Left ventricle myocardium inferior (tissue), 1 donor: Measurements from ENCODE around the gene SOX30. TPM values are rescaled to one million over a fixed set of nuclear protein-coding genes. Genes with fewer than 3 reads are reported as not detected.

ENCODE experiments used
- DNase-seq: peaks from one replicate; pipeline ENCODE4 v3.0.0-alpha.2; 2020
- H3K27ac ChIP-seq: fragments of 200-600 bp; replicated peaks from 2 replicates; pipeline ENCODE4 v1.8.0; 2021
- H3K27me3 ChIP-seq: fragments of 200-600 bp; 2 replicates; pipeline ENCODE4 v1.8.0; 2021; ENCODE audit warnings: low read depth
- H3K36me3 ChIP-seq: fragments of 200-600 bp; 2 replicates; pipeline ENCODE4 v1.8.0; 2021
- H3K4me1 ChIP-seq: fragments of 200-600 bp; 2 replicates; pipeline ENCODE4 v1.8.0; 2021
- H3K4me3 ChIP-seq: fragments of 200-600 bp; 2 replicates; pipeline ENCODE4 v1.8.0; 2021; ENCODE audit warnings: mild to moderate bottlenecking, moderate library complexity
- H3K9me3 ChIP-seq: fragments of 200-600 bp; replicated peaks from 2 replicates; pipeline ENCODE4 v1.8.0; 2021
- intact Hi-C: fragments of 100-400 bp; cut with micrococcal nuclease; formaldehyde crosslinking; loops from one replicate; pipeline ENCODE4 v1.11.0; 2022
- total RNA-seq: library from RNA; stranded (reverse); fragmentation: NEBNext Ultra II Directional; extraction: Animal tissue kit (Norgen Biotek cat#: 25700); gene quantifications from one replicate; pipeline ENCODE4 v1.2.1, GENCODE V29; 2021
- TF ChIP-seq, protein P1 (sequence below): fragments of 200-600 bp; IDR thresholded peaks from 2 replicates; pipeline ENCODE4 v1.8.0; 2021; ENCODE audit warnings: antibody characterized with exemption, mild to moderate bottlenecking, borderline replicate concordance
- donor health status: DM: no; HTN: yes; CAD: no; lungs with severe emphysema.

The SOX30 gene
- total RNA-seq, 1 donor from 2014 or later: 0.08 TPM

DNA sequence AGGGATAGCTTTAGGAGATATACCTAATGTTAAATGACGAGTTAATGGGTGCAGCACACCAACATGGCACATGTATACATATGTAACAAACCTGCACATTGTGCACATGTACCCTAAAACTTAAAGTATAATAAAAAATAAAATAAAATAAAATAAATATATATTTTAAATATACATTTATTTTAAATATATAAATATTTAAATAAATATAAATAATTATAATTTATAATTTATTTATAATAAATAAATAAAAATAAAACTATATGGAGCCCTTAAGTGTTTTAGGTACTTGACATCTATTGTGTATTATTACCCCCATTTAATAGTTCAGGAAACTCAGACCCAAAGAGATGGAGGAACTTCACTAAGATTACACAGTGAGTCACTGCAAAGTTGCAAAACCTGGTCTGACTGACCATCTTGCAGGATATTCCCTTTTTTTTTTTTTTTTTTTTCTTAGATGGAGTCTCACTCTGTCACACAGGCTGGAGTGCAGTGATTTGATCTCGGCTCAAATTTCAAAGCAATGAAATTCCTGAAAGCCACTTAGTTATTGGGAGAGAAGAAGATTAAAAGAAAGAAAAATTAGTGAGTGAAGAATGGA is 13.3 kb upstream of the SOX30 start:
- DNase-seq: no peak
- H3K27ac ChIP-seq: no peak overlapping the region
- H3K9me3 ChIP-seq: peaks cover 11% of the 10 kb centered on the region
- peaks cover 12% of the 10 kb centered on the region for H3K27me3 ChIP-seq
- intact Hi-C loops: no loop called here
- no peak overlapping the region for H3K4me3 ChIP-seq
- TF ChIP-seq, protein P1, sequence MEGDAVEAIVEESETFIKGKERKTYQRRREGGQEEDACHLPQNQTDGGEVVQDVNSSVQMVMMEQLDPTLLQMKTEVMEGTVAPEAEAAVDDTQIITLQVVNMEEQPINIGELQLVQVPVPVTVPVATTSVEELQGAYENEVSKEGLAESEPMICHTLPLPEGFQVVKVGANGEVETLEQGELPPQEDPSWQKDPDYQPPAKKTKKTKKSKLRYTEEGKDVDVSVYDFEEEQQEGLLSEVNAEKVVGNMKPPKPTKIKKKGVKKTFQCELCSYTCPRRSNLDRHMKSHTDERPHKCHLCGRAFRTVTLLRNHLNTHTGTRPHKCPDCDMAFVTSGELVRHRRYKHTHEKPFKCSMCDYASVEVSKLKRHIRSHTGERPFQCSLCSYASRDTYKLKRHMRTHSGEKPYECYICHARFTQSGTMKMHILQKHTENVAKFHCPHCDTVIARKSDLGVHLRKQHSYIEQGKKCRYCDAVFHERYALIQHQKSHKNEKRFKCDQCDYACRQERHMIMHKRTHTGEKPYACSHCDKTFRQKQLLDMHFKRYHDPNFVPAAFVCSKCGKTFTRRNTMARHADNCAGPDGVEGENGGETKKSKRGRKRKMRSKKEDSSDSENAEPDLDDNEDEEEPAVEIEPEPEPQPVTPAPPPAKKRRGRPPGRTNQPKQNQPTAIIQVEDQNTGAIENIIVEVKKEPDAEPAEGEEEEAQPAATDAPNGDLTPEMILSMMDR: no peak
- peaks cover 4% of the 10 kb centered on the region for H3K4me1 ChIP-seq
- no peaks in the 10 kb centered on the region for H3K36me3 ChIP-seq

DNA sequence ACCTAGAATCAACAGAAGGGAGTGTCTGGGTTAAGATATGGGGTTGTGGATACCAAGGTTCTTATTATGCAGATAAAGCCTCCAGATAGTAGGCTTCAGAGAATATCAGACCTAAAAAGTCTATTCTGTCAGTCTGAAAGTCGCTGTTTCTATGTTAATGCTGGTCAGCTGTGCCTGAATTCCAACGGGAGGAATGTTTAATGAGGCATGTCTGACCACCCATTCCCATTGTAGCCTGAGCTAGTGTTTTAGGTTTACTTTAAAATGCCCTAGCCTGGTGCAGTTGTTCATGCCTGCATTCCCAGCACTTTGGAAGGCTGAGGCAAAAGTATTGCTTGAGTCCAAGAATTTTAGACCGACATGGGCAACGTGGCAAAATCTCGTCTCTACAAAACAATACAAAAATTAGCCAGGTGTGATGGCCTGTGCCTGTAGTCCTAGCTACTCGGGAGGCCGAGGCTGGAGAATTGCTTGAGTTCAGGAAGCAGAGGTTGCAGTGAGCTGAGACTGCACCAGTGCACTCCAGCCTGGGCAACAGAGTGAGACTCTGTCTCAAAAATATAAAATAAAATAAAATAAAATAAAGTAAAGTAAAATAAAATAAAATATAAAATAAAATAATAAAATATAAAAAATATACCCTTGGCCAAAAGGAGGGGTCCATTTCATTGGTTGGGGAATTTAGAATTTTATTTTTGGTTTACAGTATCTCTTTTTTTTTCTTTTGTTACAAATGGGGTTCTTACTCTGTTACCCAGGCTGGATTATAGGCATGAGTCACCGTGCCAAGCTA is 7.8 kb upstream of the SOX30 start:
- H3K27ac ChIP-seq: no peak overlapping the region
- DNase-seq: no peak
- H3K36me3 ChIP-seq: no peaks in the 10 kb centered on the region
- H3K4me3 ChIP-seq: no peak overlapping the region
- intact Hi-C loops: no loop called here
- H3K9me3 ChIP-seq: peaks cover 37% of the 10 kb centered on the region
- no peaks in the 10 kb centered on the region for H3K27me3 ChIP-seq
- no peaks in the 10 kb centered on the region for H3K4me1 ChIP-seq
- TF ChIP-seq, protein P1: no peak

DNA sequence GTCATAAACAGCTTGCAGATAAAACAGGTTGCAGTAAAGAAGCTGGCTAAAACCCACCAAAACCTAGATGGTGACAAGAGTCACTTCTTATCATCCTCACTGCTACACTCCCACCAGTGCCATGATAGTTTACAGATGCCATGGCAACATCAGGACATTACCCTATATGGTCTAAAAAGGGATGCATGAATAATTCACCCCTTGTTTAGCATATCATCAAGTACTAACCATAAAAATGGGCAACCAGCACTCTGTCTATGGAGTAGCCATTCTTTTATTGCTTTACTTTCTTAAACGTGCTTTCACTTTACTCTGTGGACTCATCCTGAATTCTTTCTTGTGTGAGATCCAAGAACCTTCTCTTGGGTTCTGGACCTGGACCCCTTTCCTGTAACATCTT is 6.7 kb upstream of the SOX30 start:
- intact Hi-C loops: no loop called here
- H3K36me3 ChIP-seq: no peaks in the 10 kb centered on the region
- no peaks in the 10 kb centered on the region for H3K27me3 ChIP-seq
- no peaks in the 10 kb centered on the region for H3K4me1 ChIP-seq
- DNase-seq: no peak
- TF ChIP-seq, protein P1: no peak
- H3K4me3 ChIP-seq: no peak overlapping the region
- no peak overlapping the region for H3K27ac ChIP-seq
- peaks cover 37% of the 10 kb centered on the region for H3K9me3 ChIP-seq

DNA sequence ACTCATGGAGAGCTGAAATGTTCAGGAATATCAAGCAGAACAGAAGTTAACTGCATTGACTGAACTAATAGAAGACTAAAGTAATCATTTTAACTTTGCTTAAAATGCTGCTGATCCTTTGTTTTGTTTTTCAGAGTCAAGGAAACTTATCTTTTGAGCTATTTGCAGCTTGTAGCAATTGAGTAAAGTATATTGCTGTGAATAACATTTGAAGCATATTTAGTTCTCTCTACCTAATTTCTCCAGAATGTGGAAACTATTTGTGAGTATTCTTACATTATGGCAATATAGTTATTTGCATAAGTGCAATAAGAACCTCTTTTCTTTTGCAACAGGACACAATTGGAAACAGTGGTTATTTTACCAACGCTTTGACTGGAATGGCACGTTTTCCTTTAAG is 5.3 kb upstream of the SOX30 start:
- Histone ChIP-seq H3K36me3 (no peaks in the 10 kb centered on the region), H3K27ac (no peak overlapping the region), H3K9me3 (peaks cover 50% of the 10 kb centered on the region), H3K4me1 (no peaks in the 10 kb centered on the region), H3K27me3 (peaks cover under 1% of the 10 kb centered on the region), H3K4me3 (no peak overlapping the region)
- TF ChIP-seq, protein P1: no peak
- DNase-seq: no peak
- intact Hi-C loops: no loop called here

DNA sequence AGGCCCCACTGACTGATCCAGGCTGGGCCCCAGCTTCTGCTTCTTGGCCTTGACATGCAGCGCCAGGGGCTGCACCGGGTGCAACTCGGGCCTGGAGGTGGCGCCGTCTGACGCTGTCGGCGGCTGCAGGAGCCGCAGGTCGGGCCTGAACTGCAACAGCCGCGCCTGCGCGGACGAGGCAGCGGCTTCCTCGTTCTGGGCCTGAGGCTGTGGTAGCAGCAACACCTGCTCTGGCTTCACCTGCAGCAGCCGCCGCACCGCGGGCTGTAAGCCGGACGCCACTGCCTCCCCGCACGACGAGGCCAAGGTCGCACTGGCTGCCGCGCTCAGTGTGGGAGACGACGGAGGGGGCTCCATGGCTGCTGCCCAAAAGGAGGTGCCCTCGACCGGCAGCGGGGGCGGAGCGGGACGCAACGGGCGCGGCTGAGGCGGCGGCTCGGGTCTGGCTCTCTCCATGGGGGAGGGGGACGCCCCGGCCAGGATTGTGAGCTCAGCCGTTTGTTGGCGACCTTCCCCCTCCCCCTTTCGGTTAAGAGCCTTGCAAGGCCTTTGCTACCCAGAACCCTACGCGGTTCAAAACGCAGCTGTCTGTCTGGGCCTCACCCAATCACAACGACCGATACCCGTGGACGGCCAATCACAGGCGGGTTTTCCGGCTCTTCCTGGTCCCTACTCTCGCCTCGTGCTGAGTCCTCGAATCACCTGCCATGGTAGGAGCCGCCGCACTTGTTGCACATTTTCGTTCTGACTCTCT is 438 bp downstream of the SOX30 start:
- H3K4me1 ChIP-seq: peaks cover 11% of the 10 kb centered on the region
- intact Hi-C loops: no loop called here
- peak overlapping the region; percentile 66 for H3K4me3 ChIP-seq
- TF ChIP-seq, protein P1: peak; percentile 45
- H3K9me3 ChIP-seq: peaks cover 18% of the 10 kb centered on the region
- peaks cover 12% of the 10 kb centered on the region for H3K27me3 ChIP-seq
- peak; percentile 64 for DNase-seq
- no peak overlapping the region for H3K27ac ChIP-seq
- no peaks in the 10 kb centered on the region for H3K36me3 ChIP-seq
